Fibroblast of skin of left quadriceps (primary cell): ENCODE results near the gene DUS4L.
A peak's percentile ranks its signal among the peaks of the same experiment; 100 is the strongest.

Experiments
- DNase-seq, 2 experiments: peaks; one replicate each; pipeline ENCODE4 v3.0.0-alpha.2; 2013; ENCODE audit warnings: low read depth in 2 of 2

Gene DUS4L

DNA sequence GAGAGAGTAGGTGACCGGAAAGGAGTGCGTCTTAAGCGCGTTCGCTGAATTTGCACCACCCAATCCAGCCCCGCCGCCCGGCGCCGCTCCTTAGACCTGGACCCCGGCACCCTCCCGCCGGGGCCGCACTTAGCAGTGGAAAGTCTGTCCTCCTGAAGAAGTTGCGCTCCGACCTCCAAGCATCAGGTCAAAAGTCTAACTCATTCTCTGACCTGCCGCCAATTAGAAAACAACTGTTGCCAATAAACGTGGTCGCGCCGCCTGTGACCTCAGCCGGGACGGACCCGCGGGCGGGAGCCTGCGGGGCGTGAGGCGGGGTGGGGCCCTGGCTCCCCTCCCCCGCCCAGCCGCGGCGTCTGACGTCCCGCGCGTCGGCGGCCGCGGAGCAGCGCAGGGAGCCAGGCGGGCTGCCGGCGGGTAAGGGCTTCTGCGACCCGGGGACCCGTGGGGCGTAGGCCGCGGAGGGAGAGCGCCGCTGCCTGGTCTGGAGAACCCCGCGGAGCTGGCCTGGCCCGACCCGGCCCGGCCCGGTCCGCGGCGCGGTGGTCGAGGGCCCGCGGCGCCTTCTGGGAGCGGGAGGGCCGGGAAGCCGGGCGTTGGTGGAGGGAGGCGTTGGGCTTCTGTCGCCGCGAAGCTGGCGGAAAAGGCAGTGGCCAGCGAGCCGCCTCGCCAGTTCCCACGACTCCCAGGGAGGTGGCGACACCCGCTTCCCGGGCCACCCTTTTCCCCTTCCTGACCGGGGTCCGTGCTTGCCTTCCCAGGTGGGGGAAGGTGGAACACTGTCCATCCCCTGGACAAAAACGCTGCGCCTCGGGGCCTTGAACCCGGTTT is 16.3 kb downstream of the DUS4L start, which contains the start of gene BCAP29:
Gene BCAP29 (plus strand): TSS at position 362 of the 831 bp plus-strand sequence. CDS start 527 bp downstream, outside the sequence.
- no peak for DNase-seq

GRCh38 chr7:107580716-107581383 is 17.1 kb downstream of the DUS4L start:
- DNase-seq, result no peak

DNA sequence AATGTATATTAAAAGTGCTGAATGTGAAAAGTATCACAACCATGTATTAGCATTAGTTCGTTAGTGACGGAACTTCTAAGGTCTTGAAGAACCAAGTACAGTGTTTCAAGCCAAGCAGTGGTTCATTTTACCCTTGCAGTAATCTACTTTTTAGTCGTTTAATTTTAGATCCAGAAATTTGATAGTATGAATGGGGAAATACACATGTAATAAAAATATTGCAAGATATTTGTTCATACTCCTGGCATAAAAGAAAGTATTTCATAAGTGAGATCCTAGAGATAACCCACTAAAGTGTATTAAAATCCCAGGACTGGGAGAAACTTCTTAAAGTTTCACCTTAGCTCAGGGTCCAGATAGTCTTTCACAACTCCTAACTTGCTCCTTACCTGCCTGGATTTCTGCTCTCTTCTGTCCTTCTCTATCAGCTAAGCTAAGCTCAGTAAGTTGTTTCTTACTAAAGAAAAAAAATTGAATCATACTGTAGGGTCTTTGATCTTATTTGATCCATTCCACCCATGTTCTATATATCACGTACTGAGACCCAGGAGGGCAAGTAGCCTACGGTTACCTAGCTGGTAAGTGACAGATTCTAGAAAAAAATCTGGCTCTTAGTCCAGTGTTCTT is 17.7 kb downstream of the DUS4L start:
- no peak for DNase-seq

- DNase-seq, result no peak
These were observed 19.1 kb downstream of the DUS4L start for GRCh38 chr7:107582875-107583274.

DNA sequence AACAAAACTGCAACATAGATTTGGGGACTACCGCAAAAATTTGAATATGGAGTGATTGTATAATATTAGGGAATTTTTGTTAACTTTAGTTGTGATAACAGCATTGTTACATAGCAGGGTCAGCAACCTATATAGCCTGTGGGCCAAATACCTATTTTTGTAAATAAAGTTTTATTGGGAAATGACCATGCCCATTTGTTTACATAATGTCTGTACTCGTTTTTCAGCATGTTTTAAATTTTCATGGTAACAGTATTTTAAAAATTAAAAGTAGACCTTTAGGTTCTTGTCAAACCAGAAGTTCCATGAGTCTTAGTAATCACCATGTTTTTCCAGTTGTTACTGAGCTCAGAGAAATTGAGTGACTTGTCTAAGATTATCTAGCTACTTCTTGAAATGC is 20.9 kb downstream of the DUS4L start:
- DNase-seq, result no peak

- DNase-seq, result no peak
These were observed 24.9 kb downstream of the DUS4L start for GRCh38 chr7:107588529-107589130.

- DNase-seq, result no peak
These were observed 27.6 kb downstream of the DUS4L start for GRCh38 chr7:107591421-107591820.

- DNase-seq, result peak; percentile 85 to 87
These were observed 28.7 kb downstream of the DUS4L start for GRCh38 chr7:107592361-107593024.

GRCh38 chr7:107593025-107593410 is 29.2 kb downstream of the DUS4L start:
- DNase-seq, result no peak

DNA sequence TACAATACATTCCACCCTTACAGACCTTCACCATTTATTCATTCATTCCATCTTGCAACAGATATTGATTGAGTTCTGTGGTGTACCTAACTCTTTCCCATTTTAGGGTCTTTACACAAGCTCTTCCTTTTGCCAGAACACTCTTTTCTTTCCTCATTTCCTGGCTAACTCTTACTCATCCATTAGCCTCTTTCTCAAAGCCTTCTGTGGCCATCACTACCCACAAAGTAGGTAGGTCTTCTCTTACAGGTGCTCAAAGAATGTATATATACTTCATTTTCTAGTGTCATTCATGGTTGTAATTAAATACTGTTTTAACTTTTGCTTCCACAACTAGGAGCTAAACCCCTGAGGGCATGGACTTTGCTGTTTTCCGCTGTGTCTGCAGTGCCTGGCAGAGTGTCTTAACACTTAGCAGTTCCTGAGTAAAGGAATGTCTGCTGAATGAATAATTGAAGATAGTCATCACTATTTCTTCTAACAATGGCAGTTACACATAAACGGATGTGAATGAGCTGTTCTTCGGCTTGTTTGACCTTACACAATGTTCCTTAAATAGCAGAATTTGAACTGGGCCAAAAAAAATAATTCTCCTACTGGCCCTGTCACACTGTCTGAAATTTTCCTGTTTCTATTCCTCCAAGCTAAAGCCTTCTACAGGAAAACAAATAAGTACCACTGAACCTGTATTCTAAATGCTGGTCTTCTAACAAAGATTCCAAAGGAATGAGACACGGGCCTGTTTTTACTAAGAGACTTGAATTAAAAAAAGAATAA is 31.4 kb downstream of the DUS4L start:
- peak; percentile 58 to 64 for DNase-seq

GRCh38 chr7:107596881-107597581 is 33.3 kb downstream of the DUS4L start:
- DNase-seq, result no peak

DNA sequence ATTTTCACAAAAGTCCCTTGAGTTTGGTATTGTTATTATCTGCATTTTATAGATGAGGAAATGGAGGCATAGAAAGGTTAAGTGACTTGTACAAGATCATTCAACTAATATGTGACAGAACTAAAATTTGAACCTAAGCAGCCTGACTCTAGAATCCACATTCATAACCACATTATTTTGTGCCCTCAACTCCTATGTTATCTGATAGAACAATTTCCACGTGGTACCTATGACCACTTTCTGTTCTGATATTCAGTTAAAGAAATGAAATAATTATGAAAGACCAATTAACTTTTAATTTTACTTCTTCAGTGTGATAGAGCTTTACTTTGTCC is 33.8 kb downstream of the DUS4L start:
- DNase-seq, result no peak

DNA sequence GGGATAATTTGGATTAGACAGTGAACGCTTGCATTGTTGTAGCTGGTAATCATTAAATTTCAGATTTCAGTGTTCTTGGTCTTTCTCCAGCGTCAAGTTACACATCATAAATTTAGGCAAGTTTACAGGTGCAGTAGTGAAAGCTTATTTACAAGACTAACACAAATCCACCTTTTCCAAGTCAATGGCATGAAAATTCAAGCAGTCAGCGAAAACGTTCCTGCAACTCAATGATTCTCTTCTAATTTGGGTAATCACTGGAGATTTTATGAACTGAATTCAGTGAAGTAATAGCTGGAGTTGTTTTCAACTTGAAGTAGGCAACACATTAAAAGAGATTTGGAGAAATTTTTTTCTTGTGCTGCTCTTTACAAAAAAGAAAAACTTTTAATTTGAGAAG is 34.2 kb downstream of the DUS4L start:
- no peak for DNase-seq

- DNase-seq, result no peak
These were observed 35.5 kb downstream of the DUS4L start for GRCh38 chr7:107599262-107599661.

DNA sequence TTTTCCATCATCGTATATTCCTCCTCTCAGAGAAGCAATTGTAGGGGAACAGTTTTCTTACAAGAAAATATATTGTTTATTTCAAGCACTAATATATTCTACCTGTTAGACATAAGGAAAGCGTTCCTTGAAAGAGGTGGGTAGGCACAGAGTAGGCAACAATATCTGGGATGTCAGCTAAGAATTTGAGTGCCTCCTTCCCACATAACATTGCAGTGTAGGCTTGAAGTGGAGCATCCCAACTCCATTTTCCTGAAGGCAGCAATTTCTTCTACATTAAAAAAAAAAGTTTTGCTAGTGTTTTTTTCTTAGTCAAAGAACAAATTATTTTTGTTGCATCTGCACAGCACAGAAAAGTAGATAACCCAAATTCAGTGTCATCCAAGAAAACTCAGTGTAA is 37.0 kb downstream of the DUS4L start:
- no peak for DNase-seq

GRCh38 chr7:107605218-107605815 is 41.5 kb downstream of the DUS4L start:
- DNase-seq, result no peak

GRCh38 chr7:107606303-107606702 is 42.5 kb downstream of the DUS4L start:
- DNase-seq, result no peak

GRCh38 chr7:107609811-107610261 is 46.1 kb downstream of the DUS4L start:
- no peak for DNase-seq

- DNase-seq, result no peak
These were observed 46.6 kb downstream of the DUS4L start for GRCh38 chr7:107610323-107610722.

DNA sequence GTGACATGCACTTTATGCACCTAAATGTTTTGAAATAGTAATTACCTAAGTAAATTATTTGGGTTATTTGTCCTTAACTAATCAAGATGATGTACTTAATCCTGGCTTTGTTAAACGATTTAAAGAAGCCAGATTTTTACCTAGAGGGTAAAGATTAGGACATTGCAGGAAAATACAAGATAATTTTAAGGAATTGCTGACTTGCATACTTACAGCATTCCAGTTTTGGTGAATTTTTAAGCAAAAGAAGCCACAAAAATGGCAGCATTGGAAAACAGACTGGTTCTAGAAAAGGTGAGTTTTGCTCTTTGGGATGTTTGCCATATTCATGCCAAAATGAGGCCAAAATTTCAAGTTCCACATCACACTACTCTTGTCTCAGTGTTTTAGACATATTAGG is 49.7 kb downstream of the DUS4L start:
- DNase-seq, result no peak
